A172 (cell line): Measurements from ENCODE around the gene PIK3C2B. TPM values are rescaled to one million over a fixed set of nuclear protein-coding genes. Genes with fewer than 3 reads are reported as not detected.

Experiments used
- DNase-seq: peaks from one replicate; pipeline ENCODE4 v3.0.0-alpha.2; 2015; ENCODE audit warnings: low spot score
- total RNA-seq: library from RNA; depleted of rRNA; stranded (reverse); fragments of >200 nt; shearing (Covaris generic); gene quantifications from 2 replicates; pipeline ENCODE4 v1.2.3, GENCODE V29; 2014

Gene PIK3C2B
- total RNA-seq, 1 experiment from 2014 or later: 2.5 TPM

GRCh38 chr1:204459706-204460105 lies 34.9 kb downstream of the PIK3C2B start:
- no peak for DNase-seq

GRCh38 chr1:204457666-204458065 lies 36.9 kb downstream of the PIK3C2B start:
- no peak for DNase-seq

DNA sequence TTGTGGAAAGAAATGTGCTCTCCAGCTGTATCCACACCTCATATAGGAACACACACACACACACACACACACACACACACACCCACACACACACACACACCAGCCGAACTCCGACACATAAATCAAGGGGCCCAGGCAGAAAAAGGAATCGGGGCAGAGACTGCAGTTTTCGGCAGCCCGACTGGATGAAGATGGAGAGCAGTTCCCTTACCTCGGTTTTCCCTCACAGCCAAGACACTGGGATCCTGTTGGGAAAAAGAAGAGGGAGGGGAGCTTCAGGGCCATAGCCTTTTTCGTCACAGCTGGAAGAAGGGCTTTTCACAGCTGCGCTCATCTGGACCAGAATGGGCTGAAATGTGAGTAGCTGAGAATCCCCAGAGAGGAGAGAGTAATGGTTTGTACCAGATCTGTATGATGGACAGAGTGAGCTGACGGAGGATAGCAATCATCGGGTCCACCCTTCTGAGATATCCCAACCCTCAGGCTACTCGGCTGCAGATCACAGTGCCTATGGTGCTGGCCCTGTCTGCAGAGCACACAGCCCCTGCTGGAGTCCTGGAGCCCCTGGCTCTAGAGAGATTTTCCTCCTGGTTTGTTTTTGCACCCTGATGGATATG lies 37.7 kb downstream of the PIK3C2B start:
- DNase-seq: no peak

DNA sequence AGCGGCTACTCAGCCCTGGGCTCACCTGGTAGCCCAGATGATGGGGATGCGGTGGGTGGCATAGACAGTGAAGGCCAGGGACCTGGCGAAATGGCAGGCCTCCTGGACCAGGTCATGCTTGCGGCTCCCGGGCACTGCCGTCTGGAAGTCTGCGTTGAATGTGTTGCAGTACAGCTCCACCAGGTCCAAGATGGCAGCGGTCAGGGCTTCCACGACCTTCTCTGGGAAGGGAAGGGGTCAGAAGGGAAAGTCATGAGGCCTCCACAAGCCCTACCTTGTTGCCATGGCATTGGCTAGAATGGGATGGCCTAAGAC lies 38.8 kb downstream of the PIK3C2B start:
- no peak for DNase-seq

DNA sequence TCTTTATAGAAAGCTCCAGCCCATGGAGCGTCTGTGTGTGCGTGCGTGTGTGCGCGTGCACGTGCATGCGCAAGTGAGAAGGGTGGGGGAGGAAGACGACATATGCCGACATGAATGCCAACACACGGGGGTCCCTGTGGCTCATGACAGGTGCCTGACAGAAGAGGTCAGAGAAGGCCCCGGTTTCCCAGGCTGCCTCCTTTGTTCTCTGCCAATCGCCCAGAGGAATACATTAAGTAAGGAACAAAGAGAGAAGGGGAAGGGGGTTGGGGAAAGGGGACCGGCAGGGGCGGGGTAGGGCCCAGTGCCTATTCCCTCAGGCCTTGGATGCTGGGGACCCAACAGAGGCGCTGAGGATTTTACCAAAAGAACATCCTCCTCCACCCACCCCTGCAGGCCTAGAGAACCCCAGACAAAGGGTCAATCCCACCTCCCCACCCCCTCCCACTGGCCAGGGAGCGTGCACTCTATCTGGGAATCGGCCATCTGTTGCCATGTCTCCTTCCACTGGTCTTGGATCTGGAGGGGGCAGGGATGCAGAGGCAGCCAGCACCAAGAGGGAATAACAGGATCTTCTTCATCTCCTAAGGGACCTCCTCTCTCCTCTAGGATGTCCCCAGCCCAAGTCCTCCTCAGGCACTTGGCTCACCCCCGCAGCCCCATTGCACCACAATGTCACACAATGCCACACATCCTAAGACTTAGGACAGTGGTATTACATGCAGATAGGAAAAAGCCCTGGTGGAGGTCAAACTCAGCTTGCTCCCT lies 39.4 kb downstream of the PIK3C2B start:
- DNase-seq: no peak

GRCh38 chr1:204454476-204454875 lies 40.1 kb downstream of the PIK3C2B start:
- no peak for DNase-seq

DNA sequence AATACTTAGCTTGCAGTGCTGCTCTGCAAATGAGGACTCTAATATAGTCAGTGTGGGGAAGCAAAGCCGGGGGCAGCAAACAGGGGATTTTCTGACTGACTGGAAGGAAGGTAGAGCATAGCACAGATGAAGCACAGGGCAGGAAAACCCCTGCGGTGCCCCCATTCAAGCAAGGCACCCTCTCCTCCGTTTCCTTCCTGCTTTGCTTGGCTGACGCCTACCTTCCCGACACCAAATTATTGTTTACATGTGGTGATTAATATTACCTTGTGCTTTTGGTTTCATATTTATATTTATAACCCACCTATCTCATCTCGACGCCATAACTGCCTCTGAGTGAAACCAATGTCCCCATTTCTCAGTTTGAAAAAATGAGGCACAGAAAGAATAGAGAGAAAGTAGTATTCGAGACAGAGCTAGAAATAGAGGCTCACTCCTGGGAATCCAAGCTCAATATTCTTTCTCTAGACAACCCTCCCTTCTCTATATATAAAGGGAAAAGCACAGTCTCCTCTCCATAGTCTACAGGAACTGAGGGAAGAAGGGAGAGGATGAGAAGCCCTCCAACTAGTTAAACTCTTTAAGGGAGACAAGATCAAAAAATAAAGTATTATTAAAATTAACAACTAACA lies 41.3 kb downstream of the PIK3C2B start:
- no peak for DNase-seq

- DNase-seq: no peak
Observed at GRCh38 chr1:204451352-204452124, 43.1 kb downstream of the PIK3C2B start.

GRCh38 chr1:204450461-204451257 lies 43.9 kb downstream of the PIK3C2B start:
- no peak for DNase-seq

DNA sequence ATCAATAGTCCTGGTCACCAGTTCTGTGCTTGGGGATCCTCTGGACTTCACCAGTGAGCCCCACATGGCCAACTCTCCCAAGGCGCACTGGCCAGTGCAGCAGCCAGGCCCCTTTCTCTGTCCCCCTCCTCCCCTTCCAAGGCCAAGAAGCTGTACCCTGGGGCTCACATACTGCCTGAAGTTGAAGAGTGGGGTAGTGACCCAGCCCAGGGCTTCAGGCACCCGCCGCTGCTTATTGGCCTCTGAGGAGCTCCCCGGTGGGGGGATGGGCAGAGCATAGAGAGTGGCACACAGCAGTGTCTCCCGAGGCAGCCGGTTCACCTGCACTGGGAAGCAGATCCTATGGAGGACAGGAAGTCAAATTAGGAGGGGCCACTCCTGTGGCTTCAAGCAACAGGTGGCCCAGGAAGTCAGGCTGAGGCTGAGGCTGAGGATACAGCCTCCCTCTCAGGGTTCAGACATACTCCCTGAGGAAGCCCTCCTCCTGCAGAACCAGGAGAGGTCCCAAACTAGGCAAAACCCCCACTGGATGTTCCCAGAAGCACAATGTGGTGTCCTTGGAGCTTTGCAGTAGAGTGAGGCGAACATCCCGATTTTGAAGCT lies 44.8 kb downstream of the PIK3C2B start:
- DNase-seq: no peak

- no peak for DNase-seq
Observed at GRCh38 chr1:204448991-204449677, 45.5 kb downstream of the PIK3C2B start.

GRCh38 chr1:204448344-204448964 lies 46.2 kb downstream of the PIK3C2B start:
- DNase-seq: no peak

- DNase-seq: no peak
Observed at GRCh38 chr1:204447736-204448135, 46.9 kb downstream of the PIK3C2B start.

DNA sequence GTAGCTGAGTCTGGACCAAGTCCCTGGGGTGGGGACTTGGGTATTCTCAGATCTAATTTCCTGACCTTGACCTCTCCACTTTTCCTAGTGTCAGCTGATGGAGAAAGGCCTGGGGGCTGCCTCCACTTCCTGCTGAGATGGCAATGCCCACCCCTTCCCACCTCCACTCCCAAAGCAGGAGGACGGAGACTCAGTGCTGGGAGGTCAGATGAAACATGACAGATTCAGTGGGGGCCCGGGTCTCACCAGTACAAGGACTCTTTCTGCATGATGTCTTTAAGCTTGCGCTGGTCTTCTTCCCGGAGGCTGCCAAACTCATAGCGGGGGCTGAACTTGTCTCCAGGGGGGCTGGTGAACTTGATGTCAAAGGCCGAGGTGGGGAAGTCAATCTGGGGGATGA lies 47.4 kb downstream of the PIK3C2B start:
- no peak for DNase-seq

GRCh38 chr1:204446413-204447111 lies 48.0 kb downstream of the PIK3C2B start:
- peak; percentile 53 for DNase-seq

GRCh38 chr1:204445860-204446412 lies 48.7 kb downstream of the PIK3C2B start:
- DNase-seq: peak; percentile 31
